ENCODE data around the gene SLC6A17.

The SLC6A17 gene

GRCh38 chr1:110148961-110149360, 1.3 kb upstream of the SLC6A17 start:
- no peak for DNase-seq (ENCODE audit: low read depth in 1 of 2, low spot score in 1 of 2)

GRCh38 chr1:110151175-110151669, 928 bp downstream of the SLC6A17 start:
- Histone ChIP-seq H3K27me3 (ENCODE audit: insufficient read depth, poor library complexity, severe bottlenecking) (peaks cover 34% of the 10 kb centered on the region), H3K27ac (replicated peaks) (no peak overlapping the region), H3K4me3 (replicated peaks; ENCODE audit: insufficient read depth, low read length) (no peak overlapping the region)
- no peak for DNase-seq (ENCODE audit: low read depth in 1 of 2, low spot score in 1 of 2)
- no peak for TF ChIP-seq GABPA (IDR thresholded peaks at IDR 0.05; ENCODE audit: low read depth)
- TF ChIP-seq REST (IDR thresholded peaks at IDR 0.05; ENCODE audit: insufficient replicate concordance, low read depth): no peak
- no peak for TF ChIP-seq SPI1 (IDR thresholded peaks at IDR 0.05; ENCODE audit: borderline replicate concordance, low read depth)
- no peak for TF ChIP-seq POLR2AphosphoS5 (IDR thresholded peaks at IDR 0.05; ENCODE audit: low read depth)
- no peak for TF ChIP-seq CTCF (IDR thresholded peaks at IDR 0.05; ENCODE audit: insufficient read depth, low read length)

More at GRCh38 chr1:110148961-110149360, 1.3 kb upstream of the SLC6A17 start:
- Histone ChIP-seq H3K27ac (replicated peaks) (no peak overlapping the region), H3K4me3 (replicated peaks; ENCODE audit: insufficient read depth, low read length) (no peak overlapping the region), H3K27me3 (ENCODE audit: insufficient read depth, poor library complexity, severe bottlenecking) (peaks cover 34% of the 10 kb centered on the region)
- TF ChIP-seq GABPA (IDR thresholded peaks at IDR 0.05; ENCODE audit: low read depth): no peak
- peak; percentile 12 for TF ChIP-seq REST (IDR thresholded peaks at IDR 0.05; ENCODE audit: insufficient replicate concordance, low read depth)
- peak; percentile 37 for TF ChIP-seq CTCF (IDR thresholded peaks at IDR 0.05; ENCODE audit: insufficient read depth, low read length)
- no peak for TF ChIP-seq SPI1 (IDR thresholded peaks at IDR 0.05; ENCODE audit: borderline replicate concordance, low read depth)
- TF ChIP-seq POLR2AphosphoS5 (IDR thresholded peaks at IDR 0.05; ENCODE audit: low read depth): no peak

- TF ChIP-seq CTCF (IDR thresholded peaks at IDR 0.05; ENCODE audit: insufficient read depth, low read length) (no peak), GABPA (IDR thresholded peaks at IDR 0.05; ENCODE audit: low read depth) (no peak), REST (IDR thresholded peaks at IDR 0.05; ENCODE audit: insufficient replicate concordance, low read depth) (no peak), SPI1 (IDR thresholded peaks at IDR 0.05; ENCODE audit: borderline replicate concordance, low read depth) (no peak), POLR2AphosphoS5 (IDR thresholded peaks at IDR 0.05; ENCODE audit: low read depth) (no peak)
- Histone ChIP-seq H3K27ac (replicated peaks) (no peak overlapping the region), H3K27me3 (ENCODE audit: insufficient read depth, poor library complexity, severe bottlenecking) (peaks cover 27% of the 10 kb centered on the region), H3K4me3 (replicated peaks; ENCODE audit: insufficient read depth, low read length) (no peak overlapping the region)
- no peak for DNase-seq (ENCODE audit: low read depth in 1 of 2, low spot score in 1 of 2)
Observed at GRCh38 chr1:110152133-110152785, 2.0 kb downstream of the SLC6A17 start.
